Measurements from ENCODE around the gene KCNA1. TPM values are rescaled to one million over a fixed set of nuclear protein-coding genes. Genes with fewer than 3 reads are reported as not detected.

Gene KCNA1
- total and polyA plus RNA-seq, 2 of the 4 experiments (the other 2 are of a cell fraction), result not detected

GRCh38 chr12:4934407-4935035 lies 24.8 kb downstream of the KCNA1 start:
- Histone ChIP-seq H3K79me1 (ENCODE audit: low read depth in 1 of 2, low read length in 2 of 2) (no peaks in the 10 kb centered on the region), H3K4ac (ENCODE audit: low read depth, low read length) (no peak overlapping the region), H3K9me3 (ENCODE audit: control insufficient read depth, insufficient read depth, low read length) (no peaks in the 10 kb centered on the region), H4K5ac (ENCODE audit: low read depth, low read length) (no peak overlapping the region), H2AK9ac (replicated peaks; ENCODE audit: low read depth, low read length, poor library complexity) (no peak overlapping the region), H3K27ac (ENCODE audit: insufficient read depth, low read length) (no peak overlapping the region), H2BK120ac (ENCODE audit: low read depth, low read length) (no peak overlapping the region), H2AK5ac (ENCODE audit: low read depth, low read length) (no peak overlapping the region), H3K9me1 (ENCODE audit: insufficient read depth, low read length) (no peaks in the 10 kb centered on the region), H3K23ac (ENCODE audit: low read depth, low read length) (no peak overlapping the region), H3K27me3 (ENCODE audit: control insufficient read depth, insufficient read depth, low read length) (peaks cover 2% of the 10 kb centered on the region), H2BK5ac (ENCODE audit: low read depth, low read length, poor library complexity, severe bottlenecking) (no peak overlapping the region), H4K91ac (ENCODE audit: insufficient read depth, low read depth, low read length) (no peak overlapping the region), H2BK20ac (ENCODE audit: low read depth, low read length) (no peak overlapping the region), H4K20me1 (ENCODE audit: insufficient read depth, low read length) (no peaks in the 10 kb centered on the region), H3K4me3 (ENCODE audit: insufficient read depth, low read depth, low read length) (no peak overlapping the region), H2BK15ac (ENCODE audit: low read depth, low read length) (no peak overlapping the region), H3K36me3 (ENCODE audit: control insufficient read depth, insufficient read depth, low read length) (no peaks in the 10 kb centered on the region), H3K9ac (ENCODE audit: low read depth, low read length) (no peak overlapping the region), H3K4me2 (ENCODE audit: low read depth, low read length) (no peak overlapping the region), H2AFZ (replicated peaks; ENCODE audit: low read length, poor library complexity) (no peak overlapping the region), H3K14ac (replicated peaks; ENCODE audit: low read depth, low read length) (no peak overlapping the region), H3K18ac (ENCODE audit: low read depth, low read length) (no peak overlapping the region), H3K56ac (ENCODE audit: extremely low read depth, insufficient read depth, low read length) (no peak overlapping the region), H3K4me1 (ENCODE audit: control insufficient read depth, insufficient read depth, low read length) (no peaks in the 10 kb centered on the region), H4K8ac (ENCODE audit: low read depth in 2 of 2, low read length in 2 of 2) (no peak overlapping the region)
- no TSS peak for BruUV-seq (replicated peaks)
- ATAC-seq (ENCODE audit: low read depth) (no peak), DNase-seq (peak; percentile 13)
- ChIA-PET CTCF (no interaction called here), POLR2A (ENCODE audit: unreplicated experiment) (no interaction called here)
- dilution Hi-C loops (cut with HindIII; ENCODE audit: low sequenced_read_pairs, unreplicated experiment) (no loop called here), intact Hi-C loops (cut with micrococcal nuclease) (no loop called here), in situ Hi-C loops (cut with MboI; ENCODE audit: low sequenced_read_pairs) (no loop called here)
- WGBS, 2 experiments (ENCODE audit: extremely low coverage in 2 of 2, insufficient read length in 1 of 2), result no CpG with 5 or more reads among the region's 2 CpGs
- TF ChIP-seq, protein P1, sequence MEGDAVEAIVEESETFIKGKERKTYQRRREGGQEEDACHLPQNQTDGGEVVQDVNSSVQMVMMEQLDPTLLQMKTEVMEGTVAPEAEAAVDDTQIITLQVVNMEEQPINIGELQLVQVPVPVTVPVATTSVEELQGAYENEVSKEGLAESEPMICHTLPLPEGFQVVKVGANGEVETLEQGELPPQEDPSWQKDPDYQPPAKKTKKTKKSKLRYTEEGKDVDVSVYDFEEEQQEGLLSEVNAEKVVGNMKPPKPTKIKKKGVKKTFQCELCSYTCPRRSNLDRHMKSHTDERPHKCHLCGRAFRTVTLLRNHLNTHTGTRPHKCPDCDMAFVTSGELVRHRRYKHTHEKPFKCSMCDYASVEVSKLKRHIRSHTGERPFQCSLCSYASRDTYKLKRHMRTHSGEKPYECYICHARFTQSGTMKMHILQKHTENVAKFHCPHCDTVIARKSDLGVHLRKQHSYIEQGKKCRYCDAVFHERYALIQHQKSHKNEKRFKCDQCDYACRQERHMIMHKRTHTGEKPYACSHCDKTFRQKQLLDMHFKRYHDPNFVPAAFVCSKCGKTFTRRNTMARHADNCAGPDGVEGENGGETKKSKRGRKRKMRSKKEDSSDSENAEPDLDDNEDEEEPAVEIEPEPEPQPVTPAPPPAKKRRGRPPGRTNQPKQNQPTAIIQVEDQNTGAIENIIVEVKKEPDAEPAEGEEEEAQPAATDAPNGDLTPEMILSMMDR (conservative IDR thresholded peaks at IDR 0.05; ENCODE audit: low read depth, low read length), result no peak
- TF ChIP-seq MAZ (IDR thresholded peaks at IDR 0.05; ENCODE audit: borderline replicate concordance, low read depth, low read length) (no peak), FOS (IDR thresholded peaks at IDR 0.05; ENCODE audit: low read depth, low read length) (no peak), POLR2A (IDR thresholded peaks at IDR 0.05; ENCODE audit: low read depth, low read length) (no peak), CHD1 (IDR thresholded peaks at IDR 0.05; ENCODE audit: low read depth, low read length) (no peak), RFX5 (IDR thresholded peaks at IDR 0.05; ENCODE audit: low read depth, low read length) (no peak), SMC3 (IDR thresholded peaks at IDR 0.05; ENCODE audit: low read depth, low read length) (no peak), NFE2L2 (IDR thresholded peaks at IDR 0.05; ENCODE audit: low read depth, low read length) (no peak), MAFK (IDR thresholded peaks at IDR 0.05; ENCODE audit: low read depth, low read length) (no peak), RAD21 (IDR thresholded peaks at IDR 0.05; ENCODE audit: low read length) (no peak), MXI1 (IDR thresholded peaks at IDR 0.05; ENCODE audit: borderline replicate concordance, low read depth, low read length) (no peak), ELK1 (IDR thresholded peaks at IDR 0.05; ENCODE audit: borderline replicate concordance, low read depth, low read length) (no peak), CEBPB (IDR thresholded peaks at IDR 0.05; ENCODE audit: low read depth, low read length) (no peak)

All from IMR-90 (cell line).